Mesenchymal stem cell (in vitro differentiated cells and primary cell): ENCODE measurements around the gene CTSL.

Experiments used
- DNase-seq: peaks from one replicate; pipeline ENCODE4 v3.0.0-alpha.2; 2013
- H2AFZ ChIP-seq: one replicate; pipeline ENCODE4 v1.6.1; 2013; ENCODE audit warnings: low read depth, mild to moderate bottlenecking, control low read depth, inconsistent platforms, low read length, moderate library complexity
- H2AK5ac ChIP-seq: 2 replicates; pipeline ENCODE4 v1.6.1; 2013; ENCODE audit warnings: low read length, moderate library complexity, mild to moderate bottlenecking, inconsistent platforms; ENCODE audit not compliant: severe bottlenecking
- H2BK120ac ChIP-seq: one replicate; pipeline ENCODE4 v1.6.1; 2013; ENCODE audit warnings: low read depth, mild to moderate bottlenecking, inconsistent platforms, low read length, moderate library complexity
- H2BK12ac ChIP-seq, 2 experiments: one replicate each; pipeline ENCODE4 v1.6.1; 2013; ENCODE audit warnings: inconsistent platforms in 2 of 2, low read length in 2 of 2, mild to moderate bottlenecking in 2 of 2, moderate library complexity in 2 of 2, control low read depth in 1 of 2
- H2BK15ac ChIP-seq: one replicate; pipeline ENCODE4 v1.6.1; 2013; ENCODE audit warnings: mild to moderate bottlenecking, low read depth, inconsistent platforms; ENCODE audit not compliant: poor library complexity, severe bottlenecking
- H2BK5ac ChIP-seq: 2 replicates; pipeline ENCODE4 v1.6.1; 2013; ENCODE audit warnings: low read depth, mild to moderate bottlenecking, low read length, control low read depth, inconsistent platforms; ENCODE audit not compliant: poor library complexity, severe bottlenecking
- H3K14ac ChIP-seq, 2 experiments: one replicate each; pipeline ENCODE4 v1.6.1; 2013; ENCODE audit warnings: inconsistent platforms in 2 of 2, low read length in 2 of 2, control low read depth in 1 of 2, mild to moderate bottlenecking in 1 of 2, moderate library complexity in 1 of 2
- H3K18ac ChIP-seq, 2 experiments: one replicate each; pipeline ENCODE4 v1.6.1; 2013; ENCODE audit warnings: inconsistent platforms in 2 of 2, low read length in 2 of 2, control low read depth in 1 of 2, low read depth in 1 of 2, mild to moderate bottlenecking in 1 of 2
- H3K23ac ChIP-seq, 2 experiments: one replicate each; pipeline ENCODE4 v1.6.1; 2013; ENCODE audit warnings: inconsistent platforms in 2 of 2, low read length in 2 of 2, mild to moderate bottlenecking in 2 of 2, moderate library complexity in 2 of 2, control low read depth in 1 of 2
- H3K27ac ChIP-seq: 2 replicates; pipeline ENCODE4 v1.5.1; 2013; ENCODE audit warnings: mild to moderate bottlenecking, moderate library complexity, low read length, control low read depth, inconsistent platforms; ENCODE audit not compliant: poor library complexity, severe bottlenecking
- H3K27me3 ChIP-seq, 2 experiments: 2 replicates each; pipeline versions ENCODE4 v1.6.1 to v1.7.0; 2013; ENCODE audit warnings: low read length in 2 of 2, mild to moderate bottlenecking in 2 of 2, moderate library complexity in 2 of 2, control low read depth in 1 of 2, inconsistent platforms in 1 of 2; ENCODE audit not compliant: control insufficient read depth in 1 of 2, insufficient read depth in 1 of 2
- H3K36me3 ChIP-seq, 2 experiments: 2 replicates each; pipeline versions ENCODE4 v1.6.1 to v1.7.0; 2013; ENCODE audit warnings: low read length in 2 of 2, control low read depth in 1 of 2, inconsistent platforms in 1 of 2, low read depth in 1 of 2, mild to moderate bottlenecking in 1 of 2; ENCODE audit not compliant: insufficient read depth in 2 of 2, control insufficient read depth in 1 of 2
- H3K4ac ChIP-seq, 2 experiments: one replicate each; pipeline ENCODE4 v1.6.1; 2013; ENCODE audit warnings: inconsistent platforms in 2 of 2, low read length in 2 of 2, mild to moderate bottlenecking in 2 of 2, moderate library complexity in 2 of 2, control low read depth in 1 of 2, low read depth in 1 of 2
- H3K4me1 ChIP-seq: 2 replicates; pipeline ENCODE4 v1.6.1; 2013; ENCODE audit warnings: low read depth, low read length, control low read depth; ENCODE audit not compliant: control insufficient read depth, insufficient read depth
- H3K4me2 ChIP-seq: 2 replicates; pipeline ENCODE4 v1.6.1; 2013; ENCODE audit warnings: low read length, mild to moderate bottlenecking, inconsistent platforms; ENCODE audit not compliant: poor library complexity, severe bottlenecking
- H3K4me3 ChIP-seq, 2 experiments: 2 replicates each; pipeline versions ENCODE4 v1.5.1 to v1.7.0; 2013; ENCODE audit warnings: low read length in 2 of 2, mild to moderate bottlenecking in 2 of 2, control low read depth in 1 of 2, low read depth in 1 of 2; ENCODE audit not compliant: insufficient read depth in 1 of 2
- H3K79me1 ChIP-seq: replicated peaks from 2 replicates; pipeline ENCODE4 v1.6.1; 2013; ENCODE audit warnings: mild to moderate bottlenecking, control low read depth, low read length, inconsistent platforms; ENCODE audit not compliant: poor library complexity, severe bottlenecking
- H3K9ac ChIP-seq: 2 replicates; pipeline ENCODE4 v1.7.0; 2013; ENCODE audit warnings: mild to moderate bottlenecking, low read length, moderate library complexity
- H3K9me3 ChIP-seq: 2 replicates; pipeline ENCODE4 v1.7.0; 2013; ENCODE audit warnings: mild to moderate bottlenecking, low read length; ENCODE audit not compliant: control insufficient read depth
- H4K8ac ChIP-seq: one replicate; pipeline ENCODE4 v1.6.1; 2013; ENCODE audit warnings: inconsistent platforms, mild to moderate bottlenecking, low read length, moderate library complexity
- H4K91ac ChIP-seq: one replicate; pipeline ENCODE4 v1.6.1; 2013; ENCODE audit warnings: mild to moderate bottlenecking, low read length, inconsistent platforms
- WGBS: methylation state at CpG from one replicate; pipeline ENCODE4 v1.1.7; 2013; ENCODE audit warnings: mixed read lengths; 5-methylcytosine and 5-hydroxymethylcytosine counted together

CTSL gene

DNA sequence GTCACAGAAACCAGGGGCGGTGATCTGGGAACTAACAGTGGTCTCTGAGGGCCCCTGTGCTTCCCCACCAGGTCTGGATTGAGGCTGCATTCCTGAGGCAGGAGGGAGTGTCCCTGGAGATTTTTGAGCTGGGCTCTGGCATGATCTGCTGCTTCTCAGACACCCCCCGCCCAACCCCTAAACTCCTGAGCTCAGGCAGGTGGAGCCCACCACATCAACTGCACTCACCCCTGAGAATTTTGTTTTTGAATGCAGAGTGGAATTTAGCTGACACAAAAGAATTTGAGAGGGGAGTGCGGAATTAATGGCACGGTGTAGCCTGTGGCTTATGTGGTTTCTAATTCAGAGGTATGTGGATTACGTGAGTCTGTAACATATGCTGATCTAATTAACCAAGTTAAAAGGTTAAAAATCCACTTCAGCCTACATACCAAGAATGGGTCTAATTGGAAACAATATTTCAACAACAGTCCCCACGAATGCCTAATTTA, 23.9 kb upstream of the CTSL start:
- Histone ChIP-seq H3K4me2 (no peak overlapping the region), H3K27ac (peak overlapping the region; percentile 95), H3K4me1 (peaks cover 22% of the 10 kb centered on the region), H3K4me3 (no peak overlapping the region), H3K23ac (no peak overlapping the region), H2BK5ac (peak overlapping the region; percentile 77), H2BK120ac (no peak overlapping the region), H4K91ac (no peak overlapping the region), H2AK5ac (peak overlapping the region; percentile 76), H3K36me3 (peaks cover 39 to 40% of the 10 kb centered on the region in 2 experiments), H3K79me1 (peaks cover 15% of the 10 kb centered on the region), H2BK12ac (no peak overlapping the region), H2AFZ (no peak overlapping the region), H3K9ac (no peak overlapping the region), H3K9me3 (no peaks in the 10 kb centered on the region), H3K4ac (no peak overlapping the region), H3K18ac (no peak overlapping the region), H3K14ac (no peak overlapping the region), H2BK15ac (no peak overlapping the region), H3K27me3 (no peaks in the 10 kb centered on the region), H4K8ac (no peak overlapping the region)
- no peak for DNase-seq
- 83% methylated on average over 2 of the region's 6 CpGs for WGBS

DNA sequence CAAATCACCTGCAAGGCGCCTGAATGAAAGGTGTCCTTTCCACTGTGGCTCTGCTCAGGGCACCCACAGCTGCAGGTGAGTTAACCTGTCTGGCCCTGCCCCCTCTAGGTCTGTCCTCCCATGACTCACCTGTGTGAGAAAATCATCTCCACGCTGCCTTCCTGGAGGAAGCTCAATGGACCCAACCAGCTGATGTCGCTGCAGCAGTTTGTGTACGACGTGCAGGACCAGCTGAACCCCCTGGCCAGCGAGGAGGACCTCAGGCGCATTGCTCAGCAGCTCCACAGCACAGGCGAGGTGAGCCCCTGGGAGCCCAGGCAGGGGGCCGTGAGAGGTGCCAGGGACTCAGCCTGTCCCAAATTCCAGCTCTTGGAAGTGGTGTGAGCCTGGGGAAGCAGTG, 23.0 kb upstream of the CTSL start:
- H3K36me3 ChIP-seq, result peaks cover 39 to 41% of the 10 kb centered on the region in 2 experiments
- H3K27ac ChIP-seq, result peak overlapping the region; percentile 78
- H3K18ac ChIP-seq, result no peak overlapping the region
- H2AFZ ChIP-seq, result no peak overlapping the region
- no peak overlapping the region for H3K4me3 ChIP-seq
- H3K9me3 ChIP-seq, result no peaks in the 10 kb centered on the region
- peaks cover 20% of the 10 kb centered on the region for H3K4me1 ChIP-seq
- H2BK12ac ChIP-seq, result no peak overlapping the region
- no peak for DNase-seq
- H3K4ac ChIP-seq, result no peak overlapping the region
- H4K8ac ChIP-seq, result no peak overlapping the region
- no peak overlapping the region for H2BK15ac ChIP-seq
- peaks cover 21% of the 10 kb centered on the region for H3K79me1 ChIP-seq
- H3K9ac ChIP-seq, result no peak overlapping the region
- no peak overlapping the region for H3K4me2 ChIP-seq
- no peak overlapping the region for H3K23ac ChIP-seq
- no peak overlapping the region for H4K91ac ChIP-seq
- H2BK120ac ChIP-seq, result no peak overlapping the region
- peak overlapping the region in 1 of 2 experiments; percentile 41 for H3K14ac ChIP-seq
- H3K27me3 ChIP-seq, result no peaks in the 10 kb centered on the region
- WGBS, result 98% methylated on average over 9 of the region's 9 CpGs
- peak overlapping the region; percentile 32 for H2AK5ac ChIP-seq
- H2BK5ac ChIP-seq, result no peak overlapping the region

DNA sequence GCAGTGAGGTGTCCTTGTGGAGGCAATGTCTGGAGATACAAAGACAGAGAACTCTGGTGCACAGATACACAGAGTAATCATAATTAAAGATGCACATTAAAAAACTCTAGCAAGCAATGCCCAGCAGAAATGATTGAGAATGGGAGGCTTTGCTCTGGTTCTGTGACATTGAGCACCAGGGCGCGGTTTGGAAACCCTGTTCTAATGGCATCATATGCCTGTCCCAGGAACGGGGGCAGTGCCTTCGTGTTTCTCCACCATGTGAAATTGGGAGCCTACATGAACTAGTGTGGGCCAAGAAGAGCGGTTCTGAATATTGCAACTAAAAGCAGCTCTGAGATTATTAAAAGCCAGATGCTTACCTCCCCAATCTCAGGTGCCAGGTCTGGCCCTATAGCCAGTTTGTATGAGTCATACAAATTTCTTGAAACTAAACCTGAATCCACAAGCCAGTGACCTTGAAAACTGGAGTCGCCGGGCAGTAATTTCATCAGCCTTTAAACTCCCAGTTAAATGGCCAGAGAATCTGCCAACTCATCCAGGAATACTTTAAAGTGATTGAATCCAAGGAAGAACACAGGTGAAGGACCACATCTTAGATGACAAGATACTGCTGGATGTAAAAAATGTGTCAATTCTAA, 22.2 kb upstream of the CTSL start:
- no peaks in the 10 kb centered on the region for H3K27me3 ChIP-seq
- H2BK12ac ChIP-seq, result no peak overlapping the region
- no peak overlapping the region for H3K23ac ChIP-seq
- H2AFZ ChIP-seq, result no peak overlapping the region
- no peak overlapping the region for H4K91ac ChIP-seq
- no peak overlapping the region for H4K8ac ChIP-seq
- H2BK120ac ChIP-seq, result no peak overlapping the region
- no peak overlapping the region for H2BK5ac ChIP-seq
- H3K4ac ChIP-seq, result no peak overlapping the region
- no peak overlapping the region for H3K4me3 ChIP-seq
- peaks cover 21% of the 10 kb centered on the region for H3K79me1 ChIP-seq
- H3K4me2 ChIP-seq, result no peak overlapping the region
- H3K9ac ChIP-seq, result no peak overlapping the region
- H2BK15ac ChIP-seq, result no peak overlapping the region
- H3K18ac ChIP-seq, result no peak overlapping the region
- peak overlapping the region; percentile 35 for H3K27ac ChIP-seq
- 98% methylated on average over 7 of the region's 7 CpGs for WGBS
- peaks cover 20% of the 10 kb centered on the region for H3K4me1 ChIP-seq
- peak overlapping the region; percentile 32 for H2AK5ac ChIP-seq
- no peak overlapping the region for H3K14ac ChIP-seq
- DNase-seq, result no peak
- no peaks in the 10 kb centered on the region for H3K9me3 ChIP-seq
- H3K36me3 ChIP-seq, result peaks cover 31 to 37% of the 10 kb centered on the region in 2 experiments

DNA sequence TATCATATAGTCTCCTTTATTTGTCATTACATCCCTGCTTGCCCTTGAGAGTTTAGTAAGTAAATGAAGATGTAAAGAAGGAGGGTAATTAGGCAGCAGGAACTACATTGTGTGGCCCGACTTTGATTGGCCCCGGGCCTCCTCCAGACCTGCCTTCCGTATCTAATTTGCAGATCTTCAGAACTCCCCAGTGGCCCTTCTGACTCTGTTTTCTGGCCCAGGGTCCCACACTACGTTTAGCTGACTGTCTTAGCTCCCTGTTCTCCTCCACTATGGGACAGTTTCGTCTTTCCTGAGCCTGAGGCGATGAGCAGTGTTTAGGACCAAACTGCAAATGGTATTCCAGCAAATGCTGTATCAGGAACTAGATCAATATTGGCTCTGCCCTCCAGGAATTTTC, 21.6 kb upstream of the CTSL start:
- DNase-seq, result no peak
- Histone ChIP-seq H3K4me2 (no peak overlapping the region), H4K8ac (no peak overlapping the region), H3K14ac (no peak overlapping the region), H3K9me3 (no peaks in the 10 kb centered on the region), H3K23ac (no peak overlapping the region), H3K27ac (peak overlapping the region; percentile 35), H3K79me1 (peaks cover 21% of the 10 kb centered on the region), H2AFZ (no peak overlapping the region), H2BK120ac (no peak overlapping the region), H3K36me3 (peaks cover 33 to 35% of the 10 kb centered on the region in 2 experiments), H2BK15ac (no peak overlapping the region), H2BK12ac (no peak overlapping the region), H3K4me3 (no peak overlapping the region), H2BK5ac (no peak overlapping the region), H3K9ac (no peak overlapping the region), H3K4ac (no peak overlapping the region), H2AK5ac (peak overlapping the region; percentile 85), H4K91ac (no peak overlapping the region), H3K27me3 (no peaks in the 10 kb centered on the region), H3K4me1 (peaks cover 20% of the 10 kb centered on the region), H3K18ac (peak overlapping the region in 1 of 2 experiments; percentile 37)
- WGBS, result 92% methylated on average over 6 of the region's 6 CpGs
